Brain microvascular endothelial cell (primary cell): ENCODE measurements around the gene PIGT.
A peak's percentile ranks its signal among the peaks of the same experiment; 100 is the strongest.

Experiments
- DNase-seq: peaks from one replicate; pipeline ENCODE4 v3.0.0-alpha.2; 2020
- H3K27ac ChIP-seq: fragments of 250-450 bp; sonication (Bioruptor Pico); 2 replicates; pipeline ENCODE4 v1.5.1; 2020; ENCODE audit warnings: mild to moderate bottlenecking, moderate library complexity
- H3K27me3 ChIP-seq: fragments of 250-450 bp; sonication (Bioruptor Pico); replicated peaks from 2 replicates; pipeline ENCODE4 v1.5.1; 2020; ENCODE audit warnings: mild to moderate bottlenecking
- H3K36me3 ChIP-seq: fragments of 250-450 bp; sonication (Bioruptor Pico); replicated peaks from 2 replicates; pipeline ENCODE4 v1.5.1; 2020; ENCODE audit warnings: mild to moderate bottlenecking
- H3K4me3 ChIP-seq: 2 replicates; pipeline ENCODE4 v1.5.1; 2011; ENCODE audit warnings: low read depth, mild to moderate bottlenecking, control low read depth, low read length, moderate library complexity
- in situ Hi-C: cut with HindIII; loops from 2 replicates; pipeline ENCODE4 v1.10.0; 2017; ENCODE audit warnings: low sequenced_read_pairs, low pct_ligation_motif_present
- TF ChIP-seq, protein P1 (sequence below): IDR thresholded peaks from 2 replicates; pipeline ENCODE4 v1.5.1; 2011; ENCODE audit warnings: low read depth, mild to moderate bottlenecking, moderate library complexity, low read length, control low read depth, inconsistent platforms; ENCODE audit errors: missing control alignments

The PIGT gene

DNA sequence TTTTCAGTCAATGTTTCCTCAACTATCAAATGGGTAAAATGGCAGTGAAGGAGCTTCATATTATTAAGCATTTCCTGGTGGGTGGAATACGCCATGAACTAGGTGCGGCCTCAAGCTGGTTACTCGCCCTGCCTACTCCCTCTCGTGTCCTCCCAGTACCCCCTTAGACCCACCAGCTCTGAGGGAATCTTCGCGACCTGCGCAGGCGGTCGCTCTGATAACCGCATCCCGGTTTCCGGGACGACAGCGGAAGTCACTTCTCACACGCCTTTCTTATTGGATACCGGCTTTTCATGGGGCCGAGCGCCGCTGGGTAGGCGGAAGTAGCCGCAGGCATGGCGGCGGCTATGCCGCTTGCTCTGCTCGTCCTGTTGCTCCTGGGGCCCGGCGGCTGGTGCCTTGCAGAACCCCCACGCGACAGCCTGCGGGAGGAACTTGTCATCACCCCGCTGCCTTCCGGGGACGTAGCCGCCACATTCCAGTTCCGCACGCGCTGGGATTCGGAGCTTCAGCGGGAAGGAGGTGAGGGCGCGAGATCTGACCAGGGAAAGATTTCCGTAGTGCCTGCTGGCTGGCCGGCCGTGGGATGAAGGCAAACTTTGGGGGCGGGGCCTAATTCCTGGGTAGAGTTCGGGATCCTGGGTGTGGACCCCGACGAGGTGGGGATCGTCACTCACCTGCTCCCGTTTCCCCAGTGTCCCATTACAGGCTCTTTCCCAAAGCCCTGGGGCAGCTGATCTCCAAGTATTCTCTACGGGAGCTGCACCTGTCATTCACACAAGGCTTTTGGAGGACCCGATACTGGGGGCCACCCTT, at the start of gene PIGT:
Gene PIGT (plus strand): TSS at position 320 of the 816 bp plus-strand sequence. CDS start 16 bp downstream, at position 336.
- peaks cover 14% of the 10 kb centered on the region for H3K36me3 ChIP-seq
- peak within 1 kb of the TSS; percentile 66 for H3K27ac ChIP-seq
- H3K27me3 ChIP-seq = no peaks in the 10 kb centered on the region
- peak within 1 kb of the TSS; percentile 95 for H3K4me3 ChIP-seq
- TF ChIP-seq, protein P1, sequence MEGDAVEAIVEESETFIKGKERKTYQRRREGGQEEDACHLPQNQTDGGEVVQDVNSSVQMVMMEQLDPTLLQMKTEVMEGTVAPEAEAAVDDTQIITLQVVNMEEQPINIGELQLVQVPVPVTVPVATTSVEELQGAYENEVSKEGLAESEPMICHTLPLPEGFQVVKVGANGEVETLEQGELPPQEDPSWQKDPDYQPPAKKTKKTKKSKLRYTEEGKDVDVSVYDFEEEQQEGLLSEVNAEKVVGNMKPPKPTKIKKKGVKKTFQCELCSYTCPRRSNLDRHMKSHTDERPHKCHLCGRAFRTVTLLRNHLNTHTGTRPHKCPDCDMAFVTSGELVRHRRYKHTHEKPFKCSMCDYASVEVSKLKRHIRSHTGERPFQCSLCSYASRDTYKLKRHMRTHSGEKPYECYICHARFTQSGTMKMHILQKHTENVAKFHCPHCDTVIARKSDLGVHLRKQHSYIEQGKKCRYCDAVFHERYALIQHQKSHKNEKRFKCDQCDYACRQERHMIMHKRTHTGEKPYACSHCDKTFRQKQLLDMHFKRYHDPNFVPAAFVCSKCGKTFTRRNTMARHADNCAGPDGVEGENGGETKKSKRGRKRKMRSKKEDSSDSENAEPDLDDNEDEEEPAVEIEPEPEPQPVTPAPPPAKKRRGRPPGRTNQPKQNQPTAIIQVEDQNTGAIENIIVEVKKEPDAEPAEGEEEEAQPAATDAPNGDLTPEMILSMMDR = no peak
- in situ Hi-C loops = no loop called here
- peak; percentile 76 for DNase-seq

DNA sequence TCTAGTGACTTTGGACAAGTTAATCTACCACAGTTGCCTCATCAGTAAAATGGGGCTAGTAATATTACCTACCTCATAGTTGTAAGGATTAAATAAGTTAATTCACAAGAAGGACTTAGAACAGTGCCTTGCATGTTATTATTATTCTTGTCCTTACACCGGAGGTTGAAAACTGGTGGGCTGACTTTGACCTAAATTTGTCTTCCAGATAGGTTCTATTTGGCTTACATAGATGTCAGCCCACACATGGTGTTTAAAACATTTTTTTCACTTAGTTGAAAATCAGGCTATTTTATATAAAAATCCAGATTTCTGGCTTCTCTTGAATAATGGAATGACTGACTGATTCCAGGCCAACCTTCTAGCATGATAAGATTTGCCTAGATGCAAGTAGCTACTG, 49.7 kb upstream of the PIGT start:
- DNase-seq = no peak
- TF ChIP-seq, protein P1 = no peak
- H3K4me3 ChIP-seq = no peak overlapping the region
- in situ Hi-C loops = no loop called here
- no peaks in the 10 kb centered on the region for H3K27me3 ChIP-seq
- no peak overlapping the region for H3K27ac ChIP-seq
- peaks cover 30% of the 10 kb centered on the region for H3K36me3 ChIP-seq

DNA sequence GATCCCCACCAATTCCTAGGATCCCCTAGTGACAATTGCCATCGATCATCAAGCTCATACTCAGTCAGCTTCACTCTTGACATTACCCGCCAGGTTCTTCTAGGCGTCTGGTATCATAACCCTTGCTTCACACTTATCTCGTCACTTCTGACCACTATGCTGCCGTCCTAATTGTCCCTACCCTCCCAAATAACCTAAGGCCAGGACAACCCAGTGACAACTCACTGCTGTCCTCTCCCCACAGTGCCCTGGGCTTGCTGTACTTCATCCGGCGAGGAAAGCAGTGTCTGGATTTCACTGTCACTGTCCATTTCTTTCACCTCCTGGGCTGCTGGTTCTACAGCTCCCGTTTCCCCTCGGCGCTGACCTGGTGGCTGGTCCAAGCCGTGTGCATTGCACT, 49.3 kb upstream of the PIGT start:
- in situ Hi-C loops = no loop called here
- TF ChIP-seq, protein P1 = no peak
- H3K4me3 ChIP-seq = no peak overlapping the region
- peaks cover 30% of the 10 kb centered on the region for H3K36me3 ChIP-seq
- no peak overlapping the region for H3K27ac ChIP-seq
- H3K27me3 ChIP-seq = no peaks in the 10 kb centered on the region
- DNase-seq = no peak

DNA sequence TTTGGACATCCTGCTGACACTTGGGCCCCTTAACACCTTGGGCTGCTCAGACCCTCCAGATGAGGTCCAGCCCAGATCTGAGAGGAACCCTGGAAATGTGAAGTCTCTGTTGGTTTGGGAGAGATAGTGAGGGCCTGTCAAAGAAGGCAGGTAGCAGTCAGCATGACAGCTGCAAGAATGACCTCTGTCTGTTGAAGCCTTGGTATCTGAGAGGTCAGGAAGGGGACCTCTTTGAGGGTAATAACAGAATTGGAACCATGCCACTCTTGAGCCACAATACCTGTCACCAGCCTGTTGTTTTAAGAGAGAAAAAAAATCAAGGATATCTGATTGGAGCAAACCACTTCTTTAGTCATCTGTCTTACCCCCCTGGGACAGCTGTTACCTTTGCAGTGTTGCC, 48.8 kb upstream of the PIGT start:
- TF ChIP-seq, protein P1 = no peak
- in situ Hi-C loops = no loop called here
- Histone ChIP-seq H3K4me3 (no peak overlapping the region), H3K36me3 (peaks cover 30% of the 10 kb centered on the region), H3K27ac (no peak overlapping the region), H3K27me3 (no peaks in the 10 kb centered on the region)
- DNase-seq = no peak

DNA sequence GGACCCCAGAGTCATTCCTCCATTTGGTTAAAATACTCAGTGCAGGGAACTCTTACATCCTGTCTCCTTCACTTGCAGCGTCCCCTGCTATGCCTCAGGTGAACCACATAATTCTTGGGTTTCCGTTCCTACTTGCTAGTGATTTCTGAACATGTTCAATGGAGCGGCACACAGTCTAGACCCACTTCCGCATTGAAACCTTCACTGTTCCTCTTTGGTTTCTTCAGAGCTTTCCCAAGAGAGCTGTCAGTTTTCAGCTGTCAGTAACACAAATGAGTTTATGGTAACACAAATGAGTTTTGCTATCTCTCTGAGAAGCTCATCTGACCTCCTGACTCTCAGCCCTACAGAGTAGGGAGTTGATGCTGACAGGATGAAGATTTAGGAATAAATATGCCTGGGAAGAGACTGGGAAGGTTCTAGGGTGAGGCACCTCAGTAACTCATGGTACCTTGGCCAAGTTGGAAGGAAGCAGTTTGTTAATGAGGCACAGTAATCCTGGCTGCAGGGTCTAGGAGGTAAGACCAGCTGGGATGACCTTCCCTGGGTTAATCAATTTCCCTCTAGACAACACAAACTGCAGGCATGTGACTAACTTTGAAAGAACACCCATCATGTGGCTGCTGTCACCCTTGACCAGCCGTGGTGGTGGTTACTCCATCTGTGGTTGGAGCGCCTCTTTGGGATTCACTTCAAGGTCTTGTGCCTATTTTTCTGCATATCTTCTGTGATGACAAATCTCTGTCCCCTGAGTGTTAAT, 47.5 kb upstream of the PIGT start:
- TF ChIP-seq, protein P1 = no peak

More for the DNA sequence above, 47.5 kb upstream of the PIGT start:
- DNase-seq = no peak
- Histone ChIP-seq H3K27ac (no peak overlapping the region), H3K4me3 (no peak overlapping the region), H3K27me3 (no peaks in the 10 kb centered on the region), H3K36me3 (peaks cover 30% of the 10 kb centered on the region)
- in situ Hi-C loops = no loop called here
